K562 (cell line): ENCODE measurements around the gene CLEC2L. TPM values are rescaled to one million over a fixed set of nuclear protein-coding genes. Genes with fewer than 3 reads are reported as not detected.

Experiments used
- ATAC-seq: fragments of 200-7000 bp; cut with Tn5 transposase; 3 replicates; pipeline ENCODE4 v1.9.1; 2020; ENCODE audit warnings: moderate library complexity
- BruUV-seq: library from RNA; stranded (reverse); fragments of 400-500 nt; replicated peaks from 2 replicates; lab custom pipeline; 2021; lab: Mats Ljungman, UMichigan
- CTCF ChIA-PET: fragments of 300-600 bp; formaldehyde crosslinking; extraction: SDS; loops from one replicate; lab custom pipeline; 2021; ENCODE audit warnings: low intra/inter-chr PET ratio; lab: Yijun Ruan, JAX
- POLR2A ChIA-PET: fragments of 300-600, 350-650 bp; sonication (Branson Sonifier 250); formaldehyde crosslinking; extraction: SDS; loops from one replicate; lab custom pipeline; 2021; ENCODE audit warnings: antibody characterized with exemption, inconsistent platforms; lab: Yijun Ruan, JAX
- DNase-seq, 4 experiments: peaks; one replicate each; pipeline versions ENCODE4 v3.0.0 to v3.0.0-alpha.2; 2011 to 2018; ENCODE audit warnings: low spot score in 3 of 4, mixed read lengths in 3 of 4; ENCODE audit errors: extremely low read depth in 1 of 4
- FAIRE-seq: peaks from 2 replicates; lab custom pipeline; 2011; peaks lifted over from hg19 to GRCh38; lab: Jason Lieb, UNC
- H2AFZ ChIP-seq: 2 replicates; pipeline ENCODE4 v1.6.0; 2011; ENCODE audit warnings: low read depth, low read length, control low read depth, inconsistent platforms
- H3K27ac ChIP-seq: fragments of 200-600 bp; 3 replicates; pipeline ENCODE4 v1.8.0; 2011; ENCODE audit warnings: low read depth, mild to moderate bottlenecking, control low read depth, inconsistent platforms, low read length, moderate library complexity, mixed read lengths; ENCODE audit errors: extremely low read depth
- H3K27me3 ChIP-seq, 2 experiments: fragments of 300-600 bp in 1 of 2; 2 replicates in 1 of 2; 3 replicates in 1 of 2; pipeline versions ENCODE4 v1.6.0 to v1.8.0; 2011; ENCODE audit warnings: inconsistent platforms in 2 of 2, low read length in 2 of 2, mild to moderate bottlenecking in 1 of 2, mixed read lengths in 1 of 2, moderate library complexity in 1 of 2; ENCODE audit not compliant: control insufficient read depth in 2 of 2, insufficient read depth in 2 of 2
- H3K36me3 ChIP-seq: fragments of 300-600 bp; 3 replicates; pipeline ENCODE4 v1.8.0; 2011; ENCODE audit warnings: mild to moderate bottlenecking, low read length, inconsistent platforms; ENCODE audit not compliant: control insufficient read depth, insufficient read depth
- H3K4me1 ChIP-seq, 2 experiments: fragments of 200-600 bp in 1 of 2; replicated peaks in 1 of 2; 2 replicates in 1 of 2; 3 replicates in 1 of 2; pipeline versions ENCODE4 v1.5.1 to v1.8.0; 2011; ENCODE audit warnings: inconsistent platforms in 2 of 2, low read length in 2 of 2, mild to moderate bottlenecking in 1 of 2, mixed read lengths in 1 of 2, moderate library complexity in 1 of 2; ENCODE audit not compliant: control insufficient read depth in 2 of 2, insufficient read depth in 2 of 2
- H3K4me2 ChIP-seq: 2 replicates; pipeline ENCODE4 v1.6.1; 2011; ENCODE audit warnings: low read length, control low read depth, inconsistent platforms, mixed read lengths; ENCODE audit not compliant: insufficient read depth
- H3K4me3 ChIP-seq: fragments of 200-600 bp; sonication (generic), shearing (Covaris generic); 2 replicates; pipeline ENCODE4 v1.5.1; 2016; ENCODE audit warnings: control low read depth, inconsistent platforms
- H3K79me2 ChIP-seq: fragments of 200-600 bp; 3 replicates; pipeline ENCODE4 v1.8.0; 2011; ENCODE audit warnings: low read length, inconsistent platforms; ENCODE audit not compliant: control insufficient read depth, insufficient read depth
- H3K9ac ChIP-seq, 2 experiments: 2 replicates each; pipeline versions ENCODE4 v1.6.0 to v1.6.1; 2011; ENCODE audit warnings: low read depth in 2 of 2, low read length in 2 of 2, control low read depth in 1 of 2, inconsistent platforms in 1 of 2, mild to moderate bottlenecking in 1 of 2, mixed read lengths in 1 of 2; ENCODE audit not compliant: insufficient read depth in 1 of 2
- H3K9me1 ChIP-seq: one replicate; pipeline ENCODE4 v1.6.0; 2011; ENCODE audit warnings: inconsistent platforms, mild to moderate bottlenecking, low read length, moderate library complexity; ENCODE audit not compliant: control insufficient read depth, insufficient read depth
- H3K9me3 ChIP-seq: replicated peaks from 2 replicates; pipeline ENCODE4 v1.5.1; 2011; ENCODE audit warnings: low read depth, low read length, inconsistent platforms; ENCODE audit not compliant: control insufficient read depth, insufficient read depth
- H4K20me1 ChIP-seq: replicated peaks from 2 replicates; pipeline ENCODE4 v1.6.1; 2011; ENCODE audit warnings: low read length, inconsistent platforms, mixed read lengths; ENCODE audit not compliant: control insufficient read depth, insufficient read depth
- RFX5 ChIP-seq: IDR thresholded peaks from 2 replicates; pipeline ENCODE4 v1.6.1; 2011; ENCODE audit warnings: low read depth, mild to moderate bottlenecking, improper control_type of control experiment, low read length
- SAP30 ChIP-seq: fragments of 200-600 bp; sonication (generic); IDR thresholded peaks from 2 replicates; pipeline ENCODE4 v1.6.1; 2012; ENCODE audit warnings: borderline replicate concordance, low read depth, mild to moderate bottlenecking, moderate library complexity, low read length, control low read depth, inconsistent platforms; ENCODE audit not compliant: insufficient read depth, poor library complexity, severe bottlenecking
- SMC3 ChIP-seq: conservative IDR thresholded peaks from 2 replicates; pipeline ENCODE4 v1.6.1; 2011; ENCODE audit warnings: low read depth, low read length, improper control_type of control experiment; ENCODE audit not compliant: insufficient read depth
- WGBS: fragments of 100-300 bp; shearing (Covaris generic); methylation state at CpG from one replicate; pipeline ENCODE4 v1.1.6; 2016; ENCODE audit warnings: low coverage, mixed read lengths; ENCODE audit not compliant: insufficient coverage; ENCODE audit errors: missing lambda C conversion rate; 5-methylcytosine and 5-hydroxymethylcytosine counted together
- in situ Hi-C: fragments of 300-500 bp; cut with MboI; formaldehyde crosslinking; loops from 4 replicates; pipeline ENCODE4 v1.15.0; 2018; ENCODE audit warnings: inconsistent platforms, mixed read lengths
- intact Hi-C: fragments of 100-400 bp; cut with micrococcal nuclease; formaldehyde crosslinking; loops from 2 replicates; pipeline ENCODE4 v1.14.2; 2022
- polyA plus RNA-seq, 8 experiments: library from polyadenylated mRNA; depleted of rRNA in 4 of 8; stranded (reverse) in 5 of 8; unstranded in 3 of 8; fragments of >200 nt; fragmentation: Nextera tagmentation in 2 of 8; fragmentation: Illumina TruSeq in 1 of 8; extraction: Ambion mirVana in 2 of 8; extraction: Trizol in 1 of 8; gene quantifications; 2 replicates each; pipeline versions ENCODE4 v1.2.1 to v1.2.3, GENCODE V29; 2011 to 2014; ENCODE audit warnings: inconsistent platforms in 1 of 8, missing spikeins in 1 of 8
- total RNA-seq, 7 experiments: library from RNA; depleted of rRNA in 6 of 7; stranded (reverse); fragments of >200 nt in 6 of 7; fragmentation: Illumina TruSeq in 2 of 7; extraction: Trizol in 2 of 7; gene quantifications; 2 replicates each; pipeline versions ENCODE4 v1.2.1 to v1.2.3, GENCODE V29; 2011 to 2021; ENCODE audit warnings: low replicate concordance in 1 of 7
- TF ChIP-seq, protein P1 (sequence below): sonication (generic); formaldehyde crosslinking; IDR thresholded peaks from 2 replicates; pipeline ENCODE4 v1.8.1; 2023; ENCODE audit warnings: mild to moderate bottlenecking, missing genetic modification reagents
- TF ChIP-seq, protein P2 (sequence below): sonication (generic); formaldehyde crosslinking; IDR thresholded peaks from 2 replicates; pipeline ENCODE4 v1.9.0; 2022; ENCODE audit warnings: mild to moderate bottlenecking, missing genetic modification reagents

CLEC2L gene
- total and polyA plus RNA-seq, 9 of the 15 experiments (the other 6 are each of a cell fraction or from before 2014, with no cell fraction given), result 0.84 to 5.5 (median 1.8) TPM

DNA sequence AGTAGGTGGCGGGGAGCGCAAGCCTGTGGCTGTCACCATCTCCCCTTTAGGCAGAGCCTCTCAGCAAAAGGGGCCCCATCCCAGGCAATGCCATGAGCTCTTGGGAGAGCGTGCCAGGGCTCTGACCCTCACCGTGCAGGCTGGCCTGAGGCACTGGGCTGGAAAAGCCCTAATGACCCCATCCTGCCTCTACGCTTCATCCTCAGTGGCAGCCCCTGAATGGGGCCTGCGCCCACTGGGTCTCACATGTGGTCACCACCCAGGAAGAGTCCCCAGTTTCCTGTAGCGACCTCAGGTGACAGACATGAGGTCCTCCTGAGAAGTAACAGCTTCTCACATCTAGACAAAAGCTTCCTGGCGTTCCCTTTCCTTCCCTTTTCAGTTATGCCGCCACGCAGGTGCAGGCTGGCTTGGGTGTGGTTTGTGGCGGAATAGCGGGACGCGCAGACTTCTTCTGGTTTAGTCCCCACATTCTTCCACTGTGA lies 59.2 kb downstream of the CLEC2L start:
- no peak overlapping the region for H3K4me3 ChIP-seq
- H3K9me3 ChIP-seq, result no peaks in the 10 kb centered on the region
- no peak overlapping the region for H3K4me2 ChIP-seq
- H3K27ac ChIP-seq, result no peak overlapping the region
- ChIA-PET CTCF (no interaction called here), POLR2A (interaction anchor here (0.6 to 1.2 kb wide), 3 partner anchors 19 to 85 kb away, joined by 3 to 5 read pairs (median 3); no protein-coding TSS in a partner anchor)
- H3K4me1 ChIP-seq, result no peaks in the 10 kb centered on the region
- intact Hi-C loops, result no loop called here
- WGBS, result 79% methylated on average over 14 of the region's 14 CpGs
- FAIRE-seq, result no peak
- in situ Hi-C loops, result no loop called here
- no peaks in the 10 kb centered on the region for H3K9me1 ChIP-seq
- no peak for ATAC-seq
- H4K20me1 ChIP-seq, result no peaks in the 10 kb centered on the region
- BruUV-seq, result no TSS peak
- peaks cover 4% of the 10 kb centered on the region; the same call in 1 of the 3 replicates for H3K36me3 ChIP-seq
- DNase-seq, result no peak
- no peak for TF ChIP-seq SAP30
- TF ChIP-seq, protein P1, sequence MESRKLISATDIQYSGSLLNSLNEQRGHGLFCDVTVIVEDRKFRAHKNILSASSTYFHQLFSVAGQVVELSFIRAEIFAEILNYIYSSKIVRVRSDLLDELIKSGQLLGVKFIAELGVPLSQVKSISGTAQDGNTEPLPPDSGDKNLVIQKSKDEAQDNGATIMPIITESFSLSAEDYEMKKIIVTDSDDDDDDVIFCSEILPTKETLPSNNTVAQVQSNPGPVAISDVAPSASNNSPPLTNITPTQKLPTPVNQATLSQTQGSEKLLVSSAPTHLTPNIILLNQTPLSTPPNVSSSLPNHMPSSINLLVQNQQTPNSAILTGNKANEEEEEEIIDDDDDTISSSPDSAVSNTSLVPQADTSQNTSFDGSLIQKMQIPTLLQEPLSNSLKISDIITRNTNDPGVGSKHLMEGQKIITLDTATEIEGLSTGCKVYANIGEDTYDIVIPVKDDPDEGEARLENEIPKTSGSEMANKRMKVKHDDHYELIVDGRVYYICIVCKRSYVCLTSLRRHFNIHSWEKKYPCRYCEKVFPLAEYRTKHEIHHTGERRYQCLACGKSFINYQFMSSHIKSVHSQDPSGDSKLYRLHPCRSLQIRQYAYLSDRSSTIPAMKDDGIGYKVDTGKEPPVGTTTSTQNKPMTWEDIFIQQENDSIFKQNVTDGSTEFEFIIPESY, result peak; percentile 91
- TF ChIP-seq, protein P2, sequence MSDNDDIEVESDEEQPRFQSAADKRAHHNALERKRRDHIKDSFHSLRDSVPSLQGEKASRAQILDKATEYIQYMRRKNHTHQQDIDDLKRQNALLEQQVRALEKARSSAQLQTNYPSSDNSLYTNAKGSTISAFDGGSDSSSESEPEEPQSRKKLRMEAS (CRISPR knock-in tag), result peak; percentile 11; the same call in 1 of the 2 replicates
- TF ChIP-seq SMC3, result no peak
- no peak for TF ChIP-seq RFX5
- TF ChIP-seq, all 486 proteins: peak for 2
- H3K79me2 ChIP-seq, result no peaks in the 10 kb centered on the region
- no peaks in the 10 kb centered on the region for H3K27me3 ChIP-seq
- H3K9ac ChIP-seq, result no peak overlapping the region; a peak in 1 of 4 replicates
- no peak overlapping the region for H2AFZ ChIP-seq
